GM23338 (cell line): ENCODE data around the gene MRPL27. TPM values are rescaled to one million over a fixed set of nuclear protein-coding genes. Genes with fewer than 3 reads are reported as not detected.
A peak's percentile ranks its signal among the peaks of the same experiment; 100 is the strongest.

ENCODE experiments used
- ATAC-seq: fragments of 200-7000 bp; cut with Tn5 transposase; 3 replicates; pipeline ENCODE4 v1.9.1; 2020
- DNase-seq: peaks from one replicate; pipeline ENCODE4 v3.0.0-alpha.2; 2015; ENCODE audit warnings: low spot score
- H2AFZ ChIP-seq: fragments of 200-600 bp; sonication (generic); 2 replicates; pipeline ENCODE4 v1.8.0; 2016; ENCODE audit warnings: antibody characterized with exemption, mild to moderate bottlenecking, moderate library complexity
- H3F3A ChIP-seq: fragments of 200-600 bp; sonication (generic); replicated peaks from 2 replicates; pipeline ENCODE4 v1.8.0; 2017; ENCODE audit warnings: antibody characterized with exemption, mixed run types, low read depth
- H3K27ac ChIP-seq: fragments of 200-600 bp; sonication (generic); 2 replicates; pipeline ENCODE4 v1.6.1; 2016; ENCODE audit warnings: low read depth
- H3K27me3 ChIP-seq: fragments of 200-600 bp; sonication (generic); 2 replicates; pipeline ENCODE4 v1.8.0; 2016; ENCODE audit warnings: mild to moderate bottlenecking, mixed run types, moderate library complexity; ENCODE audit not compliant: insufficient read depth
- H3K36me3 ChIP-seq: fragments of 200-600 bp; sonication (generic); 2 replicates; pipeline ENCODE4 v1.8.0; 2016; ENCODE audit warnings: mild to moderate bottlenecking; ENCODE audit not compliant: insufficient read depth
- H3K4me1 ChIP-seq: fragments of 200-600 bp; sonication (generic); 2 replicates; pipeline ENCODE4 v1.8.0; 2016; ENCODE audit warnings: mild to moderate bottlenecking, moderate library complexity; ENCODE audit not compliant: insufficient read depth
- H3K4me2 ChIP-seq: fragments of 200-600 bp; sonication (generic); 2 replicates; pipeline ENCODE4 v1.7.1; 2017; ENCODE audit warnings: mixed run types
- H3K4me3 ChIP-seq: fragments of 200-600 bp; sonication (generic); 2 replicates; pipeline ENCODE4 v1.6.1; 2016; ENCODE audit warnings: mixed run types
- H3K79me2 ChIP-seq: fragments of 200-600 bp; sonication (generic); replicated peaks from 2 replicates; pipeline ENCODE4 v1.8.0; 2017; ENCODE audit warnings: mild to moderate bottlenecking; ENCODE audit not compliant: insufficient read depth
- H3K9me2 ChIP-seq: fragments of 200-600 bp; sonication (generic); 2 replicates; pipeline ENCODE4 v1.8.0; 2017; ENCODE audit not compliant: insufficient read depth
- H4K20me1 ChIP-seq: fragments of 200-600 bp; sonication (generic); replicated peaks from 2 replicates; pipeline ENCODE4 v1.8.0; 2017; ENCODE audit warnings: mild to moderate bottlenecking; ENCODE audit not compliant: insufficient read depth
- H3K27ac Mint-ChIP-seq: 2 replicates; pipeline ENCODE4 v1.8.0; 2020; ENCODE audit warnings: inconsistent platforms, mild to moderate bottlenecking, moderate library complexity, mixed read lengths
- H3K27me3 Mint-ChIP-seq: 3 replicates; pipeline ENCODE4 v1.8.0; 2022; ENCODE audit warnings: low read depth, mild to moderate bottlenecking, moderate library complexity, mixed read lengths, inconsistent platforms; ENCODE audit not compliant: insufficient read depth, poor library complexity
- H3K36me3 Mint-ChIP-seq: 3 replicates; pipeline ENCODE4 v1.8.0; 2021; ENCODE audit warnings: low read depth, mild to moderate bottlenecking, inconsistent platforms, moderate library complexity, mixed read lengths
- H3K4me1 Mint-ChIP-seq: 3 replicates; pipeline ENCODE4 v1.8.0; 2020; ENCODE audit warnings: mild to moderate bottlenecking, inconsistent platforms, mixed read lengths
- H3K4me3 Mint-ChIP-seq: 3 replicates; pipeline ENCODE4 v1.8.0; 2021; ENCODE audit warnings: moderate library complexity, mild to moderate bottlenecking, inconsistent platforms, mixed read lengths
- H3K9me3 Mint-ChIP-seq: 3 replicates; pipeline ENCODE4 v1.8.0; 2020; ENCODE audit warnings: moderate library complexity, mild to moderate bottlenecking, inconsistent platforms, mixed read lengths
- CREB1 ChIP-seq: fragments of 250-450 bp; sonication (Bioruptor Pico); IDR thresholded peaks from 2 replicates; pipeline ENCODE4 v1.5.0; 2020; ENCODE audit warnings: low read depth, mild to moderate bottlenecking, moderate library complexity
- EZH2 ChIP-seq: fragments of 200-600 bp; sonication (generic); IDR thresholded peaks from one replicate; pipeline ENCODE4 v1.8.0; 2017; ENCODE audit warnings: antibody characterized with exemption, mild to moderate bottlenecking, low read depth; ENCODE audit not compliant: unreplicated experiment
- JUNB ChIP-seq: IDR thresholded peaks from one replicate; pipeline ENCODE4 v1.6.1; 2016; ENCODE audit warnings: antibody characterized with exemption; ENCODE audit not compliant: unreplicated experiment
- POLR2AphosphoS5 ChIP-seq: IDR thresholded peaks from 2 replicates; pipeline ENCODE4 v1.6.1; 2016; ENCODE audit warnings: antibody characterized with exemption, low read depth
- ZNF114 ChIP-seq: fragments of 250-450 bp; sonication (Bioruptor Pico); IDR thresholded peaks from 2 replicates; pipeline ENCODE4 v1.5.0; 2020; ENCODE audit warnings: mild to moderate bottlenecking, moderate library complexity
- polyA plus RNA-seq: library from polyadenylated mRNA; unstranded; fragments of >200 nt; fragmentation: Nextera tagmentation; extraction: Ambion mirVana; gene quantifications from 2 replicates; pipeline ENCODE4 v1.2.1, GENCODE V29; 2016
- total RNA-seq: library from RNA; depleted of rRNA; stranded (reverse); fragments of >200 nt; shearing (Covaris generic); gene quantifications from 2 replicates; pipeline ENCODE4 v1.2.3, GENCODE V29; 2014
- TF ChIP-seq, protein P1 (sequence below), 2 experiments: fragments of 200-600 bp in 1 of 2; sonication (generic) in 1 of 2; conservative IDR thresholded peaks; 2 replicates each; pipeline versions ENCODE4 v1.5.1 to v1.6.1; 2016 to 2017; ENCODE audit warnings: antibody characterized with exemption in 2 of 2, low read depth in 2 of 2, mild to moderate bottlenecking in 2 of 2, moderate library complexity in 1 of 2
- TF ChIP-seq, protein P2 (sequence below): IDR thresholded peaks from 2 replicates; pipeline ENCODE4 v1.6.1; 2016; ENCODE audit warnings: antibody characterized with exemption

The MRPL27 gene
- total and polyA plus RNA-seq, 2 experiments from 2014 or later, result 74.3 to 227 TPM

DNA sequence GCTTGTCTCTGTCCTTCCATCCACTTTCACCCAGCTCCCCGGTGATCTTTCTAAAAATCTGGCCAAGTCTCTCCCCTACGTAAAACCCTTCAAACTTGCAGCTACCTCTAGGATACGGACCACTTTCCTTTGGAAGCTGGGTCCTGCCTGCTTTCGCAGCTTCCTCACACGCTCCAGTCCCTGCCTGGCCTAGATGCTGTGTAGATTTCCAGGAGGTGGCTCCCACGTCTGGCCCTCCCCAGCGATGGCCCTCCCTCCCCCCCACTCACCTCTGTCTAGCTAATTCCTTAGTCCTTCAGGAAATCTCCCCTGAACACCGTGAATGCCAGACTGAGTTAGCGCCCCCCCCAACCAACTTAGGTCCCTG, 24.9 kb upstream of the MRPL27 start (continued):
- TF ChIP-seq, protein P1, sequence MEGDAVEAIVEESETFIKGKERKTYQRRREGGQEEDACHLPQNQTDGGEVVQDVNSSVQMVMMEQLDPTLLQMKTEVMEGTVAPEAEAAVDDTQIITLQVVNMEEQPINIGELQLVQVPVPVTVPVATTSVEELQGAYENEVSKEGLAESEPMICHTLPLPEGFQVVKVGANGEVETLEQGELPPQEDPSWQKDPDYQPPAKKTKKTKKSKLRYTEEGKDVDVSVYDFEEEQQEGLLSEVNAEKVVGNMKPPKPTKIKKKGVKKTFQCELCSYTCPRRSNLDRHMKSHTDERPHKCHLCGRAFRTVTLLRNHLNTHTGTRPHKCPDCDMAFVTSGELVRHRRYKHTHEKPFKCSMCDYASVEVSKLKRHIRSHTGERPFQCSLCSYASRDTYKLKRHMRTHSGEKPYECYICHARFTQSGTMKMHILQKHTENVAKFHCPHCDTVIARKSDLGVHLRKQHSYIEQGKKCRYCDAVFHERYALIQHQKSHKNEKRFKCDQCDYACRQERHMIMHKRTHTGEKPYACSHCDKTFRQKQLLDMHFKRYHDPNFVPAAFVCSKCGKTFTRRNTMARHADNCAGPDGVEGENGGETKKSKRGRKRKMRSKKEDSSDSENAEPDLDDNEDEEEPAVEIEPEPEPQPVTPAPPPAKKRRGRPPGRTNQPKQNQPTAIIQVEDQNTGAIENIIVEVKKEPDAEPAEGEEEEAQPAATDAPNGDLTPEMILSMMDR (conservative IDR thresholded peaks at IDR 0.05; ENCODE audit: low read depth in 2 of 2), result no peak

DNA sequence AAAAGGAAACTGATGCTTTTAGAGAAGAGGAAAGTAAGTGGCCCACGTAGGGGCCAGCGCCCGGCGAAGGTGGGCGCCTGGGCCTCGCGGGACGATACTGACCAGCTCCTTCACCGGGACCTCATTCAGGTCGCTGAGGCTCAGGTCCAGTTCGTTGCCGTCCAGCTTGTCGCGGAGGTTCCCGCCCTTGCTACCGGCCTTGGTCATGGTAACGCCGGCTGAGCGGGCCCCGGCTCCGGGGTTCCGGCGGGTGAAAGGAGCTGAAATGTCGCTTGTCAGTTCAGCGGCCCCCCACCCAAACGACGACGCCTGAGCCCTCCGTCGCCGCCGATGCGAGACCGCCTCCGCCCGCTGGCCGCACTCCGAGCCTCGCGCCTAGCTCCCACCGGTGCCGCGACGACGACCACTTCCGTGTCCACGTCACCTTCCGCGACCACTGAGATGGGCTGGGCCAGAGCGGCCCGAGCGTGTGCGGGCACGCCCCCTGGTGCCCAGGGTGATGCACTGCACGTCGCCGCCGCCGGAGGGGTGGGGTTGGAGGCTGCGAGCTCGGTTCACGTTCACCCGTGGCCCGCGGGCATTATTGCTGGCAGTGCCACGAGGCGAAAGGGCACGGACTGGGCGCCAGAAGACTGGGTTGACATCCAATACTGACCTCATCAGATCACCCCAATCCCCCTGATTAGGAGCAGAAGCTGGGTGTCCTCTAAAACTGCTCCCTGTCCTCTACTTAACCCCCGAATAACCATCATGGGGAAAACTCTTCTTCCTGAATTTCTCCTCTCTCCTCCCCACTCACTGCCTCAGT, 24.3 kb upstream of the MRPL27 start, which contains the start of gene LRRC59:
LRRC59 (minus strand) TSS at position 413 of the 808 bp plus-strand sequence; CDS start at position 207, 206 bp downstream.
- Mint-ChIP-seq H3K9me3 (peaks cover 16% of the 10 kb centered on the region; the same call in 1 of the 3 replicates), H3K4me3 (peak within 1 kb of the TSS; percentile 87), H3K36me3 (peaks cover 29% of the 10 kb centered on the region), H3K27ac (no peak within 1 kb of the TSS), H3K27me3 (peaks cover 6% of the 10 kb centered on the region), H3K4me1 (peaks cover 10% of the 10 kb centered on the region)
- peaks cover 25% of the 10 kb centered on the region for H3K79me2 ChIP-seq
- ATAC-seq (peak; percentile 96), DNase-seq (peak; percentile 79)
- H3K4me3 ChIP-seq, result peak within 1 kb of the TSS; percentile 98
- TF ChIP-seq CREB1 (peak; percentile 95), JUNB (no peak), POLR2AphosphoS5 (peak; percentile 93), EZH2 (no peak), ZNF114 (CRISPR knock-in tag) (no peak)
- TF ChIP-seq, protein P1 (conservative IDR thresholded peaks at IDR 0.05; ENCODE audit: low read depth in 2 of 2), result peak; percentile 73 to 97
- TF ChIP-seq, protein P2, sequence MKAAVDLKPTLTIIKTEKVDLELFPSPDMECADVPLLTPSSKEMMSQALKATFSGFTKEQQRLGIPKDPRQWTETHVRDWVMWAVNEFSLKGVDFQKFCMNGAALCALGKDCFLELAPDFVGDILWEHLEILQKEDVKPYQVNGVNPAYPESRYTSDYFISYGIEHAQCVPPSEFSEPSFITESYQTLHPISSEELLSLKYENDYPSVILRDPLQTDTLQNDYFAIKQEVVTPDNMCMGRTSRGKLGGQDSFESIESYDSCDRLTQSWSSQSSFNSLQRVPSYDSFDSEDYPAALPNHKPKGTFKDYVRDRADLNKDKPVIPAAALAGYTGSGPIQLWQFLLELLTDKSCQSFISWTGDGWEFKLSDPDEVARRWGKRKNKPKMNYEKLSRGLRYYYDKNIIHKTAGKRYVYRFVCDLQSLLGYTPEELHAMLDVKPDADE, result peak; percentile 78
- peak within 1 kb of the TSS; percentile 98 for H3K4me2 ChIP-seq
- no peak within 1 kb of the TSS for H3K27ac ChIP-seq
- no peaks in the 10 kb centered on the region for H3K9me2 ChIP-seq
- no peaks in the 10 kb centered on the region for H3F3A ChIP-seq
- H4K20me1 ChIP-seq, result peaks cover 27% of the 10 kb centered on the region
- peaks cover 20% of the 10 kb centered on the region for H3K36me3 ChIP-seq
- peaks cover 4% of the 10 kb centered on the region; the same call in 1 of the 2 replicates for H3K4me1 ChIP-seq
- no peaks in the 10 kb centered on the region for H3K27me3 ChIP-seq
- peak within 1 kb of the TSS; percentile 99 for H2AFZ ChIP-seq
